Temporal lobe (tissue), 1 donor: ENCODE measurements around the gene SCAMP4. TPM values are rescaled to one million over a fixed set of nuclear protein-coding genes. Genes with fewer than 3 reads are reported as not detected.

Source experiments
- total RNA-seq: library from RNA; depleted of rRNA; stranded (reverse); fragments of >200 nt; gene quantifications from one replicate; pipeline ENCODE4 v1.2.3, GENCODE V29; 2014

The SCAMP4 gene
- total RNA-seq, 1 donor from 2014 or later, result 22.1 TPM

Other genes starting within 250 kb of the SCAMP4 start
- gene ONECUT3, start 151.9 kb upstream of the SCAMP4 start, total RNA-seq, result not detected
- gene ATP8B3, start 93.1 kb upstream of the SCAMP4 start, total RNA-seq, result under 0.01 TPM
- gene REXO1, start 56.9 kb upstream of the SCAMP4 start, total RNA-seq, result 9.6 TPM
- 3.4 TPM for gene KLF16, start 41.8 kb upstream of the SCAMP4 start, total RNA-seq
- gene ABHD17A, start 19.9 kb upstream of the SCAMP4 start, total RNA-seq, result 22.6 TPM
- 0.74 TPM for gene ADAT3, start within 50 bp of the SCAMP4 start, total RNA-seq
- gene CSNK1G2, start 35.8 kb downstream of the SCAMP4 start, total RNA-seq, result 30.2 TPM
- gene BTBD2, start 110.3 kb downstream of the SCAMP4 start, total RNA-seq, result 56.5 TPM
- gene MKNK2, start 145.8 kb downstream of the SCAMP4 start, total RNA-seq, result 13.0 TPM
- gene MOB3A, start 190.9 kb downstream of the SCAMP4 start, total RNA-seq, result 13.0 TPM
- 3.0 TPM for gene IZUMO4, start 191.5 kb downstream of the SCAMP4 start, total RNA-seq
- gene AP3D1, start 246.2 kb downstream of the SCAMP4 start, total RNA-seq, result 61.5 TPM